Pancreas (tissue), 10 donors: ENCODE results near the gene DHDDS. TPM values are rescaled to one million over a fixed set of nuclear protein-coding genes. Genes with fewer than 3 reads are reported as not detected.
"Not testable (repeated sequence)": the region's sequence is repeated elsewhere in the genome, so short reads cannot be mapped to it uniquely, and the experiment has no call there.

Source experiments
- ATAC-seq, 4 donors: fragments of 200-7000 bp; cut with Tn5 transposase; one replicate each; pipeline versions ENCODE4 v1.8.0 to v1.9.1; 2020; ENCODE audit warnings: mild to moderate bottlenecking in 4 of 4, moderate library complexity in 4 of 4
- DNase-seq, 6 donors: peaks; one replicate each; pipeline ENCODE4 v3.0.0-alpha.2; 2020
- FAIRE-seq: peaks from 2 replicates; lab custom pipeline; 2012; peaks lifted over from hg19 to GRCh38; lab: Jason Lieb, UNC
- H3K27ac ChIP-seq, 4 donors: fragments of 200-600 bp; sonication (generic); 1 replicate in 3 of 4; 2 replicates in 1 of 4; pipeline versions ENCODE4 v1.5.0 to v1.8.0; 2020
- H3K27me3 ChIP-seq, 4 donors: fragments of 200-600 bp; one replicate each; pipeline ENCODE4 v1.8.0; 2021
- H3K36me3 ChIP-seq, 3 donors: fragments of 200-600 bp; sonication (generic) in 1 of 3; one replicate each; pipeline versions ENCODE4 v1.5.0 to v1.8.0; 2020 to 2021
- H3K4me1 ChIP-seq, 3 donors: fragments of 200-600 bp; one replicate each; pipeline ENCODE4 v1.8.0; 2021
- H3K4me3 ChIP-seq, 4 donors: fragments of 200-600 bp; sonication (generic) in 2 of 4; one replicate each; pipeline versions ENCODE4 v1.5.0 to v1.8.0; 2020 to 2021
- H3K9me3 ChIP-seq, 4 donors: fragments of 200-600 bp; one replicate each; pipeline ENCODE4 v1.8.0; 2021
- CTCF ChIP-seq, 4 donors: fragments of 200-600 bp; sonication (generic) in 3 of 4; IDR thresholded peaks; one replicate each; pipeline versions ENCODE4 v1.5.0 to v1.8.0; 2021; ENCODE audit warnings: antibody characterized with exemption in 4 of 4
- WGBS, 2 donors: extraction: QIAGEN DNeasy Blood & Tissue Kit; methylation state at CpG; one replicate each; pipeline ENCODE4 v1.1.7; 2013; 5-methylcytosine and 5-hydroxymethylcytosine counted together
- intact Hi-C, 3 donors: fragments of 100-400 bp; cut with DNase I; formaldehyde crosslinking; loops; one replicate each; pipeline versions ENCODE4 v1.11.1 to v1.14.2; 2022
- polyA plus RNA-seq, 2 donors: library from polyadenylated mRNA; stranded (reverse); fragments of 200-250 nt; gene quantifications; one replicate each; pipeline ENCODE4 v1.2.3, GENCODE V29; 2013
- total RNA-seq, 6 donors: library from RNA; stranded (reverse); fragmentation: NEBNext Ultra II Directional in 4 of 6; extraction: Animal tissue kit (Norgen Biotek cat#: 25700) in 4 of 6; gene quantifications; one replicate each; pipeline versions ENCODE4 v1.2.1 to v1.2.4, GENCODE V29; 2021 to 2023
- donor health status: healthy with polysubstance abuse.
- donor health status: DM: no; HTN: no; CAD: no; lungs with moderate emphysema.
- donor health status: DM: no; HTN: no; CAD: no.
- donor health status: control.
- donor health status: control.
- donor health status: Bipolar disorder and iron deficiency.
- donor health status: DM: yes; HTN: yes; CAD: no.
- donor health status: DM: no; HTN: no; CAD: no.
- donor health status: DM: no; HTN: no; CAD: no.
- donor health status: DM: yes; HTN: yes; CAD: no.

The DHDDS gene
- total RNA-seq = 10 to 100 TPM; 15.0 to 24.5 (median 19.8) TPM
- 10 to 100 TPM; 19.2 to 19.9 TPM for polyA plus RNA-seq

DNA sequence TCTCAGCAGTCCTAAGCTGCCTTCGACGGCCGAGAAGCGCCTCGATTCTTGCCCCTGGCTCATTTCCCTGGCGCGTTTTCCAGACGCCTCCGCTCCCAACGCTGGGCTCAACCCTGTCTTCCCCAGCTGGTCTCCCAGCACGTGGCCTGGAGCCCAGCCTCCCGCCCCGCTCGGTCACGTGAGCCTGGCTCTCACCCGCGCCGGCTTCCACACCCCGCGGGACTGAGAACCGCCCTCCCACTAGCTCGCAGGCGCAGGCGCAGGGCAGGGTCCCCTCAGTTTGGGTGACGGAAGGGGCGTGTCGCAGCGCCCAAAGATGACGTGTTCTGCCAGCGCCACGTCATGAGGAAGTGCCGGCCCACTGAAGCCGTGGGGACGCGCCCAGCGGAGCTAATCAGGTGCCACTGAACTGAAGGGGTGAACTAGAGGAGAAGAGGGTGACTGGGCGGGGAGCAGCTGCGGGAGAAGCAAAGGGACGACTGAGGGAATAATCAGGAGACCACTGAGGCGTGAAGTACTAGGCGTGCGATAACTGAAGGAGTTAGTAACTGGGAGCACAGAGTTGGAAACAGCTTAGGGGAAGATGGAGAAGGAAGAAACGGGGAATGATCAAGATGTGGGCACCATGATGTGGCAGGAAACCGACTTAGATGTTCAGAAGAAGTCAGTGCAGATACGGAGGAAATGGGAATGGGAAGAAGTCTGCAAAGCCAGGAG is at the start of gene DHDDS:
Gene DHDDS, plus strand, starts transcription at position 343 of the 717 bp plus-strand sequence. CDS start 625 bp downstream, outside the sequence.
- H3K9me3 ChIP-seq = no peaks in the 10 kb centered on the region
- H3K36me3 ChIP-seq = peaks cover 0 to 6% (median 0%) of the 10 kb centered on the region in 3 donors
- TF ChIP-seq CTCF (IDR thresholded peaks at IDR 0.05) = no peak
- peaks cover 3 to 17% (median 9%) of the 10 kb centered on the region in 3 donors for H3K4me1 ChIP-seq
- H3K27me3 ChIP-seq = no peaks in the 10 kb centered on the region
- ATAC-seq (peak; percentile 98 to 99 (median 99)), DNase-seq (peak; percentile 97 to 99 (median 98)), FAIRE-seq (peak; percentile 60)
- H3K4me3 ChIP-seq = peak within 1 kb of the TSS; percentile 33 to 67 (median 46)
- 0 to 1% methylated on average over 45 of the region's 45 CpGs for WGBS, 2 donors
- intact Hi-C loops = no loop called here
- peak within 1 kb of the TSS; percentile 39 to 66 (median 45) for H3K27ac ChIP-seq

DNA sequence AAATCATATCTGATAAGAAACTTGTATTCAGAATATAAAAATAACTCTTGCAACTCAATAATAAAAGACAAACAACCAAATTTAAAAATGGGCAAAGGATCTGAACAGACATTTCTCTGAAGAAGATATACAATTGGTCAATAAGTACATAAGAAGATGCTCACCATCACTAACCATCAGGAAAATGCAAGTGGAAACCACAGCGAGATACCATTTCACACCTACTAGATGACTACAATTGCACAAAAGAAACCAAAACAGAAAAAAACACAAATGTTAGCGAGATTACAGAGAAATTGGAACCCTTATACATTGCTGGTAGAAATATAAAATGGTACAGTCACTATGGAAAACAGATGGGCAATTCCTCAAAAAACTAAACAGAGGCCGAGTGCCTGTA is 48.0 kb upstream of the DHDDS start:
- Histone ChIP-seq H3K27me3 (no peaks in the 10 kb centered on the region), H3K4me1 (no peaks in the 10 kb centered on the region), H3K27ac (no peak overlapping the region), H3K36me3 (no peaks in the 10 kb centered on the region), H3K9me3 (no peaks in the 10 kb centered on the region), H3K4me3 (no peak overlapping the region)
- FAIRE-seq (no peak), ATAC-seq (no peak), DNase-seq (no peak)
- 70 to 75% methylated on average over 3 of the region's 3 CpGs for WGBS, 2 donors
- intact Hi-C loops = no loop called here
- no peak for TF ChIP-seq CTCF (IDR thresholded peaks at IDR 0.05)

DNA sequence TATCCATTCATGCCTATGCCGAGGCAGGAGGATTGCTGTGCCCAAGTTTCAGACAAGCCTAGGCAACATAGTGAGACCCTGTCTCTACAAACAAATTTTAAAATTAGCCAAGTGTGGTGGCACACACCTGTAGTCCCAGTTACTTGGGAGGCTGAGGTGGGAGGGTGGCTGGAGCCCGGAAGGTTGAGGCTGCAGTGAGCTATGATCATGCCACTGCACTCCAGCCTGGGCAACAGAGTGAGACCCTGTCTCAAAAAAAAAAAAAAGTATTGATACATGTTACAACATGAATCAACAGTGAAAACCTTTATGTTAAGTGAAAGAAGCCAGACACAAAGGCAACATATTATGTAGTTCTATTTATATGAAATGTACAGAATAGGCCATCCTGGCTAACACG is 47.1 kb upstream of the DHDDS start:
- ATAC-seq, FAIRE-seq, H3K27ac ChIP-seq, H3K4me3 ChIP-seq, DNase-seq, H3K4me1 ChIP-seq, H3K36me3 ChIP-seq, H3K9me3 ChIP-seq, H3K27me3 ChIP-seq, intact Hi-C loops: not testable (repeated sequence)
- WGBS, 2 donors = 63 to 90% methylated on average over 3 of the region's 3 CpGs

- H3K36me3 ChIP-seq = no peaks in the 10 kb centered on the region
- H3K4me3 ChIP-seq = no peak overlapping the region
- no peak for TF ChIP-seq CTCF (IDR thresholded peaks at IDR 0.05)
- no peak overlapping the region for H3K27ac ChIP-seq
- H3K27me3 ChIP-seq = no peaks in the 10 kb centered on the region
- whole genome bisulfite sequencing, 2 donors = 66 to 78% methylated on average over 7 of the region's 7 CpGs
- FAIRE-seq = no peak
- H3K4me1 ChIP-seq = no peaks in the 10 kb centered on the region
- H3K9me3 ChIP-seq = no peaks in the 10 kb centered on the region
- DNase-seq = no peak
- no peak for ATAC-seq
- intact Hi-C loops = no loop called here
Observed at GRCh38 chr1:26387447-26387846, 44.7 kb upstream of the DHDDS start.

GRCh38 chr1:26388791-26389445 is 43.2 kb upstream of the DHDDS start:
- DNase-seq (no peak), ATAC-seq (no peak), FAIRE-seq (no peak)
- Histone ChIP-seq H3K36me3 (no peaks in the 10 kb centered on the region), H3K4me3 (no peak overlapping the region), H3K9me3 (no peaks in the 10 kb centered on the region), H3K4me1 (no peaks in the 10 kb centered on the region), H3K27ac (no peak overlapping the region), H3K27me3 (no peaks in the 10 kb centered on the region)
- TF ChIP-seq CTCF (IDR thresholded peaks at IDR 0.05) = no peak
- 63 to 75% methylated on average over 7 of the region's 7 CpGs for WGBS, 2 donors
- intact Hi-C loops = no loop called here
